Activated T-cell treated with anti-CD3 and anti-CD28 coated beads for 1 hour (primary cell): Measurements from ENCODE around the gene FAF1.
"Not testable (repeated sequence)": the region's sequence is repeated elsewhere in the genome, so short reads cannot be mapped to it uniquely, and the experiment has no call there.

Source experiments
- DNase-seq: peaks from one replicate; pipeline ENCODE4 v3.0.0-alpha.2; 2020; ENCODE audit warnings: low read depth

Gene FAF1

DNA sequence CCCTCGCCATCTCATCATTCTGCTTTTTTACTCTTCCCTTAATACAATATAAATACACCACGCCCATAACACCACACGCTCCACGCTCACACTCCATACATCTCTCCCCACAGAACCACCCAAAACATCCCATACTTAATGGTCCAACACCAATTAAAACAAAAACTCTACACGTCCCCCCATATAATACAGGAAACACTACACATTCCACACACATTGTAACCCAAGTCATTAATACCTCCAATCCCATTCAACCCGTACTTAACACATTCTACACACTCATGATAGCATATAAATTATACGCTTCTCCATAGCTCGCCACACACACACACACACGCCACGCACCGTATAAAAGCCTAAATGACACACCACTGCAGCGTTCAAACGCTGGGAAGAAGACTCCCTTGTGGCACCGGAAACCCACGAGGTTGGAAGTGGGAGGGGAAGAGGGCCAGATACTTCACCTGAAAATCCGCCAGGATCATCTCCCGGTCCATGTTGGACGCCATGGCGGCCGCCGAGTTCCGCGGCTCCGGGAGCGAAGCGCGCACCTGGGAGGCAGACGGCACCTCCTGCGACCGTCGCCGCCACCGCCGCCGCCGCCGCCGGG, 659 bp downstream of the FAF1 start:
- no peak for DNase-seq

DNA sequence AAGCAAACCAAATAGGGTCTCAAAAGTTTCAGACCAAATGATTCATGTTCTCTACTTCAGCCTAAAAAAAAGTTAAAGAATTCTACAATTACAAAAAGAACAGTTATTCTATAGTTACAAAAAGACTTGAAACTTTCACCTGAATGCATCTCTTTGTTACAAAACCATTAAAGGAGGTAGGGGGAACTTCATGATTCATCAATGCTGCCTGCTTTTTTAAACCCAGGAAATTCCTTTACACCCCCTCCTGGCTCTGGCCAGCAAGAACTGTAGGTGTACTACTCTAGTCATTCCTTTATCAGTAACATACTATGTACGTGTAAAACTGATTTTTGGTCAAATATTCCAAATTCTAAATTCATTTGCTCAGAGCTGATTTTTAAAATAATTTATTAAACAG, 5.0 kb downstream of the FAF1 start:
- no peak for DNase-seq

DNA sequence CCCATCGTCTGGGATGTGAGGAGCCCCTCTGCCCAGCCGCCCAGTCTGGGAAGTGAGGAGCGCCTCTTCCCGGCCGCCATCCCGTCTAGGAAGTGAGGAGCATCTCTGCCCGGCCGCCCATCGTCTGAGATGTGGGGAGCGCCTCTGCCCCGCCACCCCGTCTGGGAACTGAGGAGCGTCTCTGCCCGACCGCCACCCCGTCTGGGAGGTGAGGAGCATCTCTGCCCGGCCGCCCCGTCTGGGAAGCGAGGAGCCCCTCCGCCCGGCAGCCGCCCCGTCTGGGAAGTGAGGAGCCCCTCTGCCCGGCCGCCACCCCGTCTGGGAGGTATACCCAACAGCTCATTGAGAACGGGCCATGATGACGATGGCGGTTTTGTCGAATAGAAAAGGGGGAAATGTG, 7.5 kb downstream of the FAF1 start:
- not testable (repeated sequence) for DNase-seq

DNA sequence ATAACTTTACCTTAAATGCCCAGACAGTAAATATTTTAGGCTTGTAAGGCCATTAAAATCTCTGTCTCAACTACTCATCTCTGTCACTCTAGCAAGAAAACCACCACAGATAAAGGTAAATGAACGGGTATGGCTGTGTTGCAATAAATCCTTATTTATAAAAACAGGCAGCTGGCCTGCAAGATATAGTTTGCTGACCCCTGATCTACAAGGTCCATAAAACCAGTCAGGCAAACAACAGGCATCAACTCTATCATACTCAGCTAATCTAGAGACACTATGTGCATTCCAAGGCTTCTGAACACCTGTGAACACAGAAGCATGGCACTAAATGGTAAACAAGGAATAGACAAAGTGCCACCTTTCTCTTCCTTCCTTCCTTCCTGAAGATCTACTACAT, 9.7 kb downstream of the FAF1 start:
- DNase-seq: no peak

DNA sequence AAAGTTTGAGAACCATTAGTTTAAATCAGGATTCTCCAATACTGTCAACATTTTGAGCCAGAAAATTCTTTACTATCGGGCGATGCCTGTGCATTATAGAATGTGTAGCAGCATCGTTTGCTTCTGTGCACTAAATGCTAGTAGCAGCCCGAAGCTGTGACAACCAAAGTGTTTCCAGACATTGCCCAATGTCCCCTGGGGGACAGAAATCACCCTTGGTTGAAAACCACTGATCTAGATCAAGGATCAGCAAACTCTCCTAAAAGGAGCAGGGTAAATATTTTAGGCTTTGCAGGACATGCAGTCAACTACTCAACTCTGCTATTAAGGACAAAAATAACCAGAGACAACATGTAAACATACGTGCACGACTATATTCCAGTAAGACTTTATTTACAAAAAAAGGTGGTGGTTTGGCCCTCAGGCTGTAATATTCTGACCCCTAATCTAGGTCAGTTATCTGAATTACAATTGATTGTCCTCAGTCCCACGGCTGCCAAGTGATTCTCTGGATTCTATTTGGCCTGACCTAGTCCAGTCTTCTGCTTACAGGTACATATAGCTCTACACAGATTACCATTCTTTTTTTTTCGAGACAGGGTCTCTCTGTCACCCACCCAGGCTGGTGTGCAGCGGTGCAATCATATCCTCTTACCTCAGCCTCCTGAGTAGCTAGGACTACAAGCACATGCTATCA, 10.6 kb downstream of the FAF1 start:
- no peak for DNase-seq

DNA sequence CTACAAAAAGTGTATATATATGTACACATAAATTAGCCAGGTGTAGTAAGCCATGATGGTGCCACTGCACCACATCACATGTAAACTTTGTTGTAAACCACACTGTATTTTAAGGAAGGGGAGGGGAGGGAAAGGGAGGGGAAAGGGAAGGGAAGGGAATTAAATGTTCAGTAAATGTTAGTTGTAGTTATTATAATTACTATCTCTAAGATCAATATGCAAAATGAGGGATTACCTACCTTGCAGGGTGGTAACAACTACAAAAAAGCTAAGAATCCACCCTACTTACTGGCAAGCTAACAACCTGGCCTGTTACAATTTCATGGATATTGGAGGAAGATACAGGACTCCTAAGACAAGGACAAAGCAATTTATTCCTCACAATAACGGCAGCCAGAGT, 17.7 kb downstream of the FAF1 start:
- DNase-seq: no peak

DNA sequence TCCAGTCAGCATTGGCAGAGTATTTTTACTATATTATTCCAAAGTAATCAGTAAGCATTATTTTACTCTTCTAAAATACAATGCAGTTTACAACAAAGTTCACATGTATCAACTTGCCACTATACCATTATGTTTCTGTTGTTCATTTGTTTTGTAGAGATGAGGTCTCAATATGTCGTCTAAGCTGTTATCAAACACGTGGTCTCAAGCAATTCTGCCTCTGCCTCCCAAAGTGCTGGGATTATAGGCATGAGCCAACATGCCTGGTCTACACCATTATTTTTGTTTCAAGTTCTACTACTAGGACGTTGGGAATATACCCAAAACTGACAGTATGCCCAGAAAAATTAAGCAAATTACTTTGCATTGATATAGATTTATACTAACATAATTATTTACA, 19.8 kb downstream of the FAF1 start:
- no peak for DNase-seq

DNA sequence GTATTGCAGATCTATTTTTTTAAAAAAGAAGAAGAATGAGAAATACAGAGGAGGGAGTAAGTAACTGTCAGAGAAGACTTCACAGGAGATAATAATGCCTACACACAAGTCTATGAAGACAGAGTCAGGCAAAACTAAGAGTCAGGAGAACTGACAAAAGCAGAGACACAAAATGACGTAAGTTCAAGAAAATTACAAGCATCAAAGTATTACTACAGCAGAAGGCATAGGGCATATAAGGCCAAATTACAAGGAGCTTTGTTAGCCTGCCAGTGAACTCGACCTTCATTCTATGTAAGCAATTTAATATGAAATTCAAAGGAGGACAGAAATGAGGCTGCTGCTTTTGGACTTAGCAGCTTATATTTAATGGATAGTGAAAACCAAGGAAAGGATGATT, 23.7 kb downstream of the FAF1 start:
- DNase-seq: no peak

DNA sequence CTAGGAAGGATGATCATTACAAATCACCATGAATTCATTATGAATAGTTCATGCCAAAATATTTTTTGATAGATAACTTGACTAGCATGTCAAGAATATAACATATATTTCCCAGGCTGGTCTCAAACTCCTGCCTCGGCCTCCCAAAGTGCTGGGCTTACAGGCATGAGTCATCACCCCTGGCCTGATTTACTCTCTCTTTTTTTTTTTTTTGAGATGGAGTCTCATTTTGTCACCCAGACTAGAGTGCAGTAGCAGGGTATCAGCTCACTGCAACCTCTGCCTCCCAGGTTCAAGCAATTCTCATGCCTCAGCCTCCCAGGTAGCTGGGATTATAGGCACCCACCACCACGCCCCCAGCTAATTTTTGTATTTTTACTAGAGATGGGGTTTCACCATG, 24.8 kb downstream of the FAF1 start:
- DNase-seq: not testable (repeated sequence)

DNA sequence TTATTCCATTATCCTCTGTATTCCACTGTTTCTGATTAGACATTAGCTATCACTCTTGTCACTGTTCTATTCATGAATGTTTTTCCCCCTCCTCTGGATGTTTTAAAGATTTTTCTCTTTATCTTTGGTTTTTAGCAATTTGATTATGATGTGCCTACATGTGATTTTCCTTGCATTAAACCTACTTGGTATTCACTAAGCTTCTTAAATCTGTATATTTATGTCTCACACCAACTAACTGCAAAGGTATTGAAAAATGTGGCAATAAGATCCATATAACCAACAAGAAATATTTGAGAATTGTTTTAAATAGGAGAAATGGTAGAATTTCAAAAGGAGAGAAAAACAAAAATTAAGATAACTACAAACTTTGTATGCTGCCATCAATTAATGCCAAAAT, 25.2 kb downstream of the FAF1 start:
- no peak for DNase-seq

DNA sequence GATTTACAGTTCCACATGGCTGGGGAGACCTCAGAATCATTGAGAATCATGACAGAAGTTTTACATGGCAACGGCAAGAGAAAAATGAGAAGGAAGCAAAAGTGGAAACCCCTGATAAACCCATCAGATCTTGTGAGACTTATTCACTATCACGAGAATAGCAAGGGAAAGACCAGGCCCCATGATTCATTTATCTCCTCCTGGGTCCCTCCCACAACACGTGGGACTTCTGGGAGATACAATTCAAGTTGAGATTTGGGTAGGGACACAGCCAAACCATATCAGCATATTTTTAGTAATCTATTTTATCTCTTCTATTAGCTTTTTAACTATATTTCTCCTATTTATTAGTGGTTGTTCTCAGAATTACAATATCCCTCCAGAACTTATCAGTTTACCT, 26.3 kb downstream of the FAF1 start:
- DNase-seq: not testable (repeated sequence)

DNA sequence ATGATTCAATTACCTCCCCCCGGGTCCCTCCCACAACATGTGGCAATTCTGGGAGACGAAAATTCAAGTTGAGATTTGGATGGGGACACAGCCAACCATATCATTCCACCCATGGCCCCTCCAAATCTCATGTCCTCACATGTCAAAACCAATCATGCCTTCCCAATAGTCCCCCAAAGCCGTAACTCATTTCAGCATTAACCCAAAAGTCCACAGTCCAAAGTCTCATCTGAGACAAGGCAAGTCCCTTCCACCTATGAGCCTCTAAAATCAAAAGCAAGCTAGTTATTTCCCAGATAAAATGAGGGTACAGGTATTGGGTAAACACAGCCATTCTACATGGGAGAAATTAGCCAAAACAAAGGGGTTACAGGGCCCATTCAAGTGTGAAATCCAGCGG, 28.0 kb downstream of the FAF1 start:
- DNase-seq: not testable (repeated sequence)

DNA sequence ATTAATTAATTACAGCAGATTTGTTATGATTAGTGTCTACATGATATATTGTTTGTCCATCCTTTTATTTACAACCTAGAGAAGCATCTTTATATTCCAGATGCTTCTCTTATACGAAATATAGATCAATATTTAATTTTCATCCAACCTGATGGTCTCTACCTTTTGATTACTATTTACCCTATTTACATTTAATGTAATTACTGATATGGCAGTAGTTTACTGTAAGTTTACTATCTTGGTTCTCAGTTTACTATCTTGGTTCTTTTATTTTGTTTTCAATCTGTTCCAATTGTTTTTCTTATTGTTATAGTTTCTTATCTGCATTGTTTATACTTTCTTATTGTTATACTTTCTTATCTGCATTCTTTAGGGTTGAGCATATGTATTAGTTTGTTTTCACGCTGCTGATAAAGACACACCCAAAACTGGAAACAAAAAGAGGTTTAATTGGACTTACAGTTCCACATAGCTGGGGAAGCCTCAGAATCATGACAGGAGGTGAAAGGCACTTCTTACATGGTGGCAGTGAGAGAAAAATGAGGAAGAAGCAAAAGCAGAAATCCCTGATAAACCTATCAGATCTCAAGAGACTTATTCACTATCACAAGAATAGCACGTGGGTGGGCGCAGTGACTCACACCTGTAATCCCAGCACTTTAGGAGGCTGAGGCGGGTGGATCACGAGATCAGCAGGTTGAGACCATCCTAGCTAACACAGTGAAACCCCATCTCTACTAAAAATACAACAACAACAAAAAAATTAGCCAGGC, 28.9 kb downstream of the FAF1 start:
- no peak for DNase-seq

DNA sequence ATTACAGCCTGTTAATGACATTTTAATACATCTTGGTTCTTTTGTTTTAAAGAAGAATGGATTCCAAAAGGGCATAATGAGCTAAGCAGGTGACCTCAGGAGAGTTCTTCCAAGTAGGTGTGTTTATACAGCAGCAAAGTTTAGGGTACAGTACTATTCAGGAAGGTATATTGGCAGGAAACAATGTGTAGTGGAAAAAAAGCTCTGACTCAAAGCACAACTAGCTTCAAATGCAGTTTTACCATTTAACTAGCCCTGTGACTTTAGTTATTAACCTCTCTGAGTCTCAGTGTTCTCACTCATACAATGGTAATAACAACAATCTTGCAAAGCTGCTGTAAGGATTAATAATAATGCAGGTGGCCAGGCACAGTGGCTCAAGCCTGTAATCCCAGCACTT, 29.9 kb downstream of the FAF1 start:
- no peak for DNase-seq

DNA sequence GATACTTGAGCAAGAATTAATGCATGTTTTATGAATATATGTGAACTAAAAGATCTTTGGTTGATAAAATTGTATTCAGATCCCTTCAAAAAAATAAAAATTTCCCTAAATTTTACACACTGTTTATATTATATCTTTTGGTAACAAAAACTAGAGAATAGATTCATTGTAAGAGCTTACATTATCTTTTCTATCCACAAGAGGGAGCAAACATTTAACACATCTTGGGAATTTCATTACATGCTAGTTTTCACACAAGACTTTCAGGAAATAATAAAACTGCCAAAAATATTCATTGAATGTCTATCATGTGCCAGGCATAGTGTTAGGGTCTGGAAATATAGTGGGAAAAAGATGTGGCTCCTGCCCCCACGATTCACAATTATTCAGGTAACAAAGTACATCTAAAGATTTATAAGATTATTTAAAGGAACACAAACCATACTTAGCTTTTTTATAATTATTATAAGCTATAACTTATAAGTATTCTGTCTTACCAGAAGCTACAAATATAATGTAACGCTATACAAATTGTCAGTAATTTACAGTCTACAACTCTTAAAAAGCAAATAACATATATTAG, 30.6 kb downstream of the FAF1 start:
- DNase-seq: no peak

DNA sequence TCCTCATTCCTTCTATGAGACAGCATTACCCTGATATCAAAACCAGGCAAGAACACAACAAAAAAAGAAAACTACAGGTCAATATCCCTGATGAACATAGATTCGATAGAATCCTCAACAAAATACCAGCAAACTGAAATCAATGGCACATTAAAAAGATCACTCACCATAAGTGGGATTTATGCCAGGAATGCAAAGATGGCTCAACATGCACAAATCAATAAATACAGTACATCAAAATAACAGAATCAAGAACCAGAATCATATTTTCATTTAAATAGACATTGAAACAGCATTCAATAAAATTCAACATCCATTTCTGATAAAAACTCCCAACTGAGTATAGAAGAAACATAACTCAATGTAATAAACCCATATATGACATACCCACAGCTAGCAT, 36.5 kb downstream of the FAF1 start:
- DNase-seq: no peak

DNA sequence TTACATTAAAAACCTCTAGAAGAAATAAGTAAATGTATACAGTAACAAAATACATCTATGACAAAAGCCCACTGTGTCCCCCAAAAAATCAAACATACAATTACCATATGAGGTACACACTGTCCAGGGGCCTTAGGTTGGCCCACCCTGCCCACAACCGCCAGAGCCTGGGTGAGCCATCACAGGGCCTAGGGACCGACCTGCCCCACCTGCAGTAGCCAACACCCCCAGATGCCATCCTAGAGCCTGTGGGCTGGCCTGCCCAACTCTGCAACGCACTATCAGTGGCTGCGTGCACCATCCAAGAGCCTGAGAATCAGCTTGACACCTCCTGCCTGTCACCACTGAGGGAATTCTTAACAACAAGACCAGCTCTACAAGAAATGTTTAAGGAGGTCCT, 39.0 kb downstream of the FAF1 start:
- DNase-seq: no peak

DNA sequence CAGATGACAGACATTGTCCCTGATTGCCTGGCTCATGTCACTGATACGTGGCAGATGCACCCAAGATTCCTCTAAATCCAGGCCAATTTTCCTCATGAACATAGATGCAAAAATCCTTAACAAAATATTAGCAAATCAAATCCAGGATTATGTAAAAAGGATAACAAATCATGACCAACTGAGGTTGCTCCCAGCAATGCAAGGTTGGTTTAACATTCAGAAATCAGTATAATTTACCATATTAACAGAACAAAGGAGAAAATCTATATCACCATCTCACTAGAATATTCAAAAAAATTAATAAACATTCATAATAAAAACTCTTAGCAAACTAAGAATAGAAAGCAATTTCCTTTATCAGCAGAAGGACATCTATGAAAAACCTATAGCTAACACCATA, 39.7 kb downstream of the FAF1 start:
- no peak for DNase-seq

DNA sequence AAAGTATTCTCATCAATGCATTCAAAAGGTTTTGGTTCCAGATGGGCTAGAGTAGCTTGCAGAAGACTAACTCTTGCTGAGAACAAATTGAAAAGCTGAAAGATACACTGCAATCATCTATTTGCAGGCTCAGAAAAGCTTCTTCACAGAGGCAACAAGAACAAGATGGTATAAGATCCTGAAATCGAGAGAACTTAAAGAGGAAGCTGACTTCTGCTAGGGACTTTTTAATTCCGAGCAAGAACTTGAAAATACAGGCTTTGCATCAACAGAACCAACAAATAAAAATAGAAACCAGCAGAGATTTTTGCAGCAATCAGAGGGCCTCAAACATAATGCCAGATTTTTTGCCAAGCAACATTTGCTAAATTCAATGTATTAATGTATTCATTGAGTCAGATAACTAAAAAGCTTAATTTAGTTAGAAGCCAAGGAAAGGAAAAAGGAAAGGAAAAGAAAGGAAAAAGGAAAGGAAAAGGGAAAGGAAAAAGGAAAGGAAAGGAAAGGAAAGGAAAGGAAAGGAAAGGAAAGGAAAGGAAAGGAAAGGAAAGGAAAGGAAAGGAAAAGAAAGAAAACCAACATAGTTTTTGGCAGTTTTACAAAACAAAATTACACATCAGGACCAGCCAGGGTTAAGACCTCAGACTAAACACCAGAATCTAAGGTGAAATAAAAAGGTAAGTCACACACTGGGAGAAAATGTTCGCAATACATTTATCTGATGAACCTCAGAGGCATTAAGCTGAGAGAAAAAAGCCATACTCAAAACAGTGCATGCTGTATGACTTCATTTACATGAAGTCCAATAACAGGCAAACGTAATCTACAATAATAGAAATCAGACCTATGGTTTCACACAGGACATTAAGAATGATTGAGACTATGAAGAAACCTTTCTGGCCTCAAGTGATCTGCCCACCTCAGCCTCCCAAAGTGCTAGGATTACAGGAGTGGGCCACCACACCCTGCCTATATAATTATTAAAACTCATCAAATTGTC, 42.6 kb downstream of the FAF1 start:
- DNase-seq: no peak

DNA sequence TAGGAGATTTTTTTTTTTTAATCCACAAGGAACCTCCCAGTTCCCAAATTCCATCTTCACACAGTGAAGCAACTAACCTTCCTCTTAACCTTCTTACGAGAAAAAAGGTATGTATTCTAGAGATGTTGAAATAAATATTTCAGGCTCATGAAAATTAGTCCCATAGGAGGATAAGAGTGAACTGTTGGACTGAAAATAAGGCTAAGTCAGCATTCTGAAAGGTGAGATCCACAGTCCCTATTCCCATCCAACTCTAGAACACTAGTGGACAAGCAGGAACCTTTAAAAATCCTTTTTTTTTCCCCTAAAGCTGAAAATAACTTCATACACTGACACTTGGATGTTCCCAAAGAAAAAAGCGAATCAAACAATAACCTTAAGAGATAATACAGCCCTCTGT, 44.4 kb downstream of the FAF1 start:
- DNase-seq: no peak

DNA sequence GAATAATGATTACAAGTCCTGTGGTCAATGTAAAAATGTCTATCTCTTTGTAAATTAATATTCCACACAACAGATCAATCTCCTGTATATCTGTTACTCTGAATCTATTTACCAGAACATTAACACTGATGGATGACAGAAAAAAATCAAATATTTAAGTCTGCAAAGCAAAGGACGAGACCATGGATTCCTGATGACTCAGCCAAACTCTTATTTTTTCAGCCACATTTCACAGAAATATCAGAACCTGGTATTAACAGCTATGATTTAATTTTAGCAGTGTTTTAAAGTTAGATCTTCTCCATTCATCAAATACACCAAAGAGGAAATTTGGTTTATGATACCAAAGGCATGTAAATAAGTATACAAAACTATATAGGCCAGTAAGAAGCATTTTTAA, 46.1 kb downstream of the FAF1 start:
- no peak for DNase-seq

DNA sequence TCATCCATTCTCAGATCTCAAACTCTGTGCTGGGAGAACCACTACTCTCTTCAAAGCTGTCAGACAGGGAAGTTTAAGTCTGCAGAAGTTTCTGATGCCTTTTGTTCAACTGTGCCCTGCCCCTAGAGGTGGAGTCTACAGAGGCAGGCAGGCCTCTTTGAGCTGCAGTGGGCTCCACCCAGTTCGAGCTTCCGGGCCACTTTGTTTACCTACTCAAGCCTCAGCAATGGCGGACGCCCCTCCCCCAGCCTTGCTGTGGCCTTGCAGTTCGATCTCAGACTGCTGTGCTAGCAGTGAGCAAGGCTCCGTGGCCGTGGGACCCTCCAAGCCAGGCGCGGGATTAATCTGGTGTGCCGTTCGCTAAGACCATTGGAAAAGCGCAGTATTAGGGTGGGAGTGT, 49.7 kb downstream of the FAF1 start:
- not testable (repeated sequence) for DNase-seq
